KMS-11 (cell line): ENCODE data around the gene LMOD1.

Experiments
- H2AFZ ChIP-seq: fragments of 200-600 bp; sonication (generic); 2 replicates; pipeline ENCODE4 v1.6.1; 2016; ENCODE audit warnings: antibody characterized with exemption, mixed run types, low read depth
- H3K27ac ChIP-seq: fragments of 200-600 bp; sonication (generic); 2 replicates; pipeline ENCODE4 v1.6.1; 2016; ENCODE audit warnings: mild to moderate bottlenecking, mixed run types
- H3K27me3 ChIP-seq: fragments of 200-600 bp; sonication (generic); 2 replicates; pipeline ENCODE4 v1.6.1; 2017; ENCODE audit warnings: mild to moderate bottlenecking, low read depth, mixed run types, moderate library complexity; ENCODE audit not compliant: insufficient read depth
- H3K36me3 ChIP-seq: fragments of 200-600 bp; sonication (generic); 2 replicates; pipeline ENCODE4 v1.6.1; 2017; ENCODE audit warnings: mild to moderate bottlenecking, mixed run types; ENCODE audit not compliant: insufficient read depth
- H3K4me1 ChIP-seq: fragments of 200-600 bp; sonication (generic); 2 replicates; pipeline ENCODE4 v1.6.1; 2016; ENCODE audit warnings: mild to moderate bottlenecking, low read depth, mixed run types; ENCODE audit not compliant: poor library complexity, severe bottlenecking
- H3K4me2 ChIP-seq: fragments of 200-600 bp; sonication (generic); 2 replicates; pipeline ENCODE4 v1.7.0; 2016; ENCODE audit warnings: mild to moderate bottlenecking, mixed run types
- H3K4me3 ChIP-seq: fragments of 200-600 bp; sonication (generic); IDR thresholded peaks from 2 replicates; pipeline ENCODE4 v1.6.1; 2017; ENCODE audit warnings: low read depth, low read length, mixed read lengths; ENCODE audit not compliant: insufficient read depth
- H3K79me2 ChIP-seq: fragments of 200-600 bp; sonication (generic); 2 replicates; pipeline ENCODE4 v1.6.1; 2016; ENCODE audit warnings: low read depth, mixed run types; ENCODE audit not compliant: insufficient read depth
- H3K9ac ChIP-seq: fragments of 200-600 bp; sonication (generic); 2 replicates; pipeline ENCODE4 v1.6.1; 2016; ENCODE audit warnings: mild to moderate bottlenecking, mixed run types
- H4K20me1 ChIP-seq: fragments of 200-600 bp; sonication (generic); 2 replicates; pipeline ENCODE4 v1.6.1; 2016; ENCODE audit warnings: mild to moderate bottlenecking, mixed run types; ENCODE audit not compliant: insufficient read depth
- CTCF ChIP-seq: fragments of 200-600 bp; sonication (generic); conservative IDR thresholded peaks from 2 replicates; pipeline ENCODE4 v1.6.1; 2017; ENCODE audit warnings: low read depth, mild to moderate bottlenecking, antibody characterized with exemption, low read length, moderate library complexity, mixed read lengths

LMOD1 gene

GRCh38 chr1:201849372-201850052 is 96.8 kb downstream of the LMOD1 start:
- no peak overlapping the region for H3K4me2 ChIP-seq

GRCh38 chr1:201848230-201848629 is 98.1 kb downstream of the LMOD1 start:
- Histone ChIP-seq H4K20me1 (peaks cover 18% of the 10 kb centered on the region), H3K27me3 (no peaks in the 10 kb centered on the region), H3K27ac (no peak overlapping the region), H3K4me2 (no peak overlapping the region), H2AFZ (no peak overlapping the region), H3K9ac (no peak overlapping the region), H3K79me2 (peaks cover 38% of the 10 kb centered on the region), H3K4me1 (peaks cover 5% of the 10 kb centered on the region), H3K36me3 (peaks cover 14% of the 10 kb centered on the region; the same call in 1 of the 2 replicates), H3K4me3 (no peak overlapping the region)
- TF ChIP-seq CTCF, result no peak

More at GRCh38 chr1:201849372-201850052, 96.8 kb downstream of the LMOD1 start:
- Histone ChIP-seq H3K27ac (no peak overlapping the region), H3K36me3 (peaks cover 14% of the 10 kb centered on the region; the same call in 1 of the 2 replicates), H3K27me3 (no peaks in the 10 kb centered on the region), H3K9ac (no peak overlapping the region), H3K4me1 (peaks cover 5% of the 10 kb centered on the region), H3K79me2 (peaks cover 28% of the 10 kb centered on the region), H4K20me1 (peaks cover 18% of the 10 kb centered on the region), H3K4me3 (no peak overlapping the region), H2AFZ (no peak overlapping the region)
- TF ChIP-seq CTCF, result no peak

GRCh38 chr1:201847150-201847549 is 99.2 kb downstream of the LMOD1 start:
- no peak overlapping the region for H3K4me2 ChIP-seq
- peaks cover 5% of the 10 kb centered on the region for H3K4me1 ChIP-seq
- H3K36me3 ChIP-seq, result peaks cover 12% of the 10 kb centered on the region; the same call in 1 of the 2 replicates
- no peak overlapping the region for H3K9ac ChIP-seq
- H3K27me3 ChIP-seq, result no peaks in the 10 kb centered on the region
- H3K27ac ChIP-seq, result no peak overlapping the region
- H4K20me1 ChIP-seq, result peaks cover 29% of the 10 kb centered on the region
- TF ChIP-seq CTCF, result no peak
- peaks cover 49% of the 10 kb centered on the region for H3K79me2 ChIP-seq
- no peak overlapping the region for H2AFZ ChIP-seq
- no peak overlapping the region for H3K4me3 ChIP-seq
